Measurements from ENCODE around the gene SPATA6.
A peak's percentile ranks its signal among the peaks of the same experiment; 100 is the strongest.

Gene SPATA6

DNA sequence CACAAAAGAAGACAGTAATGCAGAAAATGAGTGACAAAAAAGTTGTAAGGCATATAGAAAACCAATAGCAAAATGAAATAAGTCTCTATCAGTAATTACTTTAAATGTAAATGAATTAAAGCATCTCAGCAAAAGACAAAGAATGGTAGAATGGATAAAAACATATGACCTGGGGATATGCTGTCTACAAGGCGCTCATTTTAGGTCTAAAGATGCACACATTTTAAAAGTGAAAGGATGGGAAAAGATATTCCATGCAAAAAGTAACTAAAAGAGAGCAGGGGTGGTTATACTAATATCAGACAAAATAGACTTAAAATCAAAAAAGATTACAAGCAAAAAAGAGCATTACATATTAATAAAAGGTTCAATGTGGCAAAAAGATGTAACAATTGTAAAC lies 41.2 kb downstream of the SPATA6 start:
- TF ChIP-seq, protein P1, sequence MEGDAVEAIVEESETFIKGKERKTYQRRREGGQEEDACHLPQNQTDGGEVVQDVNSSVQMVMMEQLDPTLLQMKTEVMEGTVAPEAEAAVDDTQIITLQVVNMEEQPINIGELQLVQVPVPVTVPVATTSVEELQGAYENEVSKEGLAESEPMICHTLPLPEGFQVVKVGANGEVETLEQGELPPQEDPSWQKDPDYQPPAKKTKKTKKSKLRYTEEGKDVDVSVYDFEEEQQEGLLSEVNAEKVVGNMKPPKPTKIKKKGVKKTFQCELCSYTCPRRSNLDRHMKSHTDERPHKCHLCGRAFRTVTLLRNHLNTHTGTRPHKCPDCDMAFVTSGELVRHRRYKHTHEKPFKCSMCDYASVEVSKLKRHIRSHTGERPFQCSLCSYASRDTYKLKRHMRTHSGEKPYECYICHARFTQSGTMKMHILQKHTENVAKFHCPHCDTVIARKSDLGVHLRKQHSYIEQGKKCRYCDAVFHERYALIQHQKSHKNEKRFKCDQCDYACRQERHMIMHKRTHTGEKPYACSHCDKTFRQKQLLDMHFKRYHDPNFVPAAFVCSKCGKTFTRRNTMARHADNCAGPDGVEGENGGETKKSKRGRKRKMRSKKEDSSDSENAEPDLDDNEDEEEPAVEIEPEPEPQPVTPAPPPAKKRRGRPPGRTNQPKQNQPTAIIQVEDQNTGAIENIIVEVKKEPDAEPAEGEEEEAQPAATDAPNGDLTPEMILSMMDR (conservative IDR thresholded peaks at IDR 0.05; ENCODE audit: control insufficient read depth, insufficient read depth, low read depth, low read length): no peak
- H3K4me3 ChIP-seq (ENCODE audit: control insufficient read depth, low read depth, low read length): no peak overlapping the region
- DNase-seq (ENCODE audit: low read depth): no peak

DNA sequence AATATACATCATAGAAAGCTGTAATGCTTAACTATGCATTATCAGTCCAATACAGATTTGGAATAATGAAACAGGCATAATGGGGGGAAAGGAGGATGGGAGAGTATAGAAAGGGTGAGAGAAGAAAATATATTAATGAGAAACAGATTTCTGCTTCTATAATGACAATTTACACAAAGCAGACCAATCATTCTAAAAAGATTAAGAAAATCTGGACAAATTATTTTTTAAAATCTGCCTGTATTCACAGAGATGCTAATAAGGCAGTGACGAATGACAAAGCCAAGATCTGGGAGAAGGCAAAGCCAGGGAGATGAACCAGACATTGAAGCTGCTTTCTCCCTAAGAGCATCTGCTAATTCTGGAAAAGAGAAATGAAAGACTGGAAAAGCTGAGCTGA lies 50.0 kb downstream of the SPATA6 start:
- TF ChIP-seq, protein P1 (conservative IDR thresholded peaks at IDR 0.05; ENCODE audit: control insufficient read depth, insufficient read depth, low read depth, low read length): no peak
- H3K4me3 ChIP-seq (ENCODE audit: control insufficient read depth, low read depth, low read length): no peak overlapping the region
- no peak for DNase-seq (ENCODE audit: low read depth)

DNA sequence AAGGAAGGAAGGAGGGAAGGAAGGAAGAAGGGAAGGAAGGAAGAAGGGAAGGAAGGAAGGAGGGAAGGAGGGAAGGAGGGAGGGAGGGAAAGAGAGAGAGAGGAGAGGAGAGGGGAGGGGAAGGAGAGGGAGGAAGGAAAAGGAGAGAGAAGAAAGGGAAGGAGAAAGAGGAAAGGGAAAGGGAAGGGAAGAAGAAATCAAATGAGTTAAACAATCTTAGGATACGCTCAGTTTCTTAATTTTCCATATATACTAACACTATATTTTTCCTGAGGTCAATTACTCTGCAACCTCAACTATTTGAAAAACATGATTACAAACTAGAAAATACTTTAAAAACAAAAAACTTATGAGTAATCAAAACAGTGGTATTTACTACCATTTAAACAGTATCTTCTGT lies 53.3 kb downstream of the SPATA6 start:
- no peak overlapping the region for H3K4me3 ChIP-seq (ENCODE audit: control insufficient read depth, low read depth, low read length)
- TF ChIP-seq, protein P1 (conservative IDR thresholded peaks at IDR 0.05; ENCODE audit: control insufficient read depth, insufficient read depth, low read depth, low read length): no peak
- no peak for DNase-seq (ENCODE audit: low read depth)

DNA sequence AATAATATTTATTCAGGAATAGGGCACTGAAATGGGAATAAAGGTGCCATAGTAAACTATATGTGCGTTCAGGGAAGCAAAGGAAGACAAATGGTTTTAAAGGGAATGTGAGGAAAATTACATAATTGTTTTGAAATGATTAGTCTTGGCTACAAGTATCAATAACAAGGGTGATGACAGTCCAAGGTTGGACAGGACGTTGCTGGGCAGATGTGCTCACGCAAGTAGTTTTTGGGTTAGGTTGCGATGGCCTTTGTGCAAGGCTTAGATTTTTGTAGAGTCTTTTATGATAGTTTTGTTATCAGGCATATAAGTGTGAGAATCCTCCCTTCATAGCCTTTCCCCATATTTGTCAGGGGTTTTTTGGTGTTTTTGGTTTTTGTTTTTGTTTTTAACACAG lies 57.0 kb downstream of the SPATA6 start:
- no peak for DNase-seq (ENCODE audit: low read depth)
- no peak overlapping the region for H3K4me3 ChIP-seq (ENCODE audit: control insufficient read depth, low read depth, low read length)
- TF ChIP-seq, protein P1 (conservative IDR thresholded peaks at IDR 0.05; ENCODE audit: control insufficient read depth, insufficient read depth, low read depth, low read length): no peak

DNA sequence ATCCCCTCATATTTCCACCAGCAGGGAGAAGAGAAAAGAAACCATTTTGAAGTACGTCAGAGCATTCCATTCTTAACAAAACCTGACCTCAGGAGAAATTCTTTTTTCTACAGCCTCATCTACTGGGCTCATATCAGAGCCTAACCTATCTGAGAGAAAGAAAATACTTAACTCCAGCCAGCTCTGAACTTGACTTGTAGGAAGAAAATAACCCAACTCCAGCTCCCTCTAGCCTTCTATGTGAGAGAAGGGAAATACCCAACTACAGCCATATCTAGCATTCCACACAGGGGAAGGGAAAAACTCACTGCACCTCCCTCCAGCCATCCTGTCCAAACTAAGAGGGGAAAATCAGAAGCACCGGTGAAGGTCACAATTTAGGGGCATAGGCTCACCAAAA lies 57.7 kb downstream of the SPATA6 start:
- H3K4me3 ChIP-seq (ENCODE audit: control insufficient read depth, low read depth, low read length): no peak overlapping the region
- TF ChIP-seq, protein P1 (conservative IDR thresholded peaks at IDR 0.05; ENCODE audit: control insufficient read depth, insufficient read depth, low read depth, low read length): no peak
- DNase-seq (ENCODE audit: low read depth): no peak

DNA sequence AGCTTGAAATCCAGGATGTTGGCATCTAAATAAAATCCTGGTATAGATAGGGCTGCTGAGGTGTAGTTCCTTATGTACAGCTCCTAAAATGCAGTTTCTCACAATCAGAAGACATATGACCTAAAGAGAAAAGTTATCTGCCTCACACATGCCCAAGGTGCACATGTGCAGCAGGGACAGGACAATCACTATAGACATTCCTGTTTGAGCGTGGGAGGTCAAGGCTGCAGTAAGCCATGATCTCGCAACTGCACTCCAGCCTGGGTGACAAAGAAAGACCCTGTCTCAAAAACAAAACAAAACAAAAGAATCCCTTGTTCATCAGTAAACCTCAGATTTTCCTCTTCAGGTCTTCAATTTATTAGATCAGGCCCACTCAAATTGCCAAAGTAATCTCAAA lies 66.1 kb downstream of the SPATA6 start:
- DNase-seq (ENCODE audit: low read depth): no peak
- TF ChIP-seq, protein P1 (conservative IDR thresholded peaks at IDR 0.05; ENCODE audit: control insufficient read depth, insufficient read depth, low read depth, low read length): no peak
- no peak overlapping the region for H3K4me3 ChIP-seq (ENCODE audit: control insufficient read depth, low read depth, low read length)

DNA sequence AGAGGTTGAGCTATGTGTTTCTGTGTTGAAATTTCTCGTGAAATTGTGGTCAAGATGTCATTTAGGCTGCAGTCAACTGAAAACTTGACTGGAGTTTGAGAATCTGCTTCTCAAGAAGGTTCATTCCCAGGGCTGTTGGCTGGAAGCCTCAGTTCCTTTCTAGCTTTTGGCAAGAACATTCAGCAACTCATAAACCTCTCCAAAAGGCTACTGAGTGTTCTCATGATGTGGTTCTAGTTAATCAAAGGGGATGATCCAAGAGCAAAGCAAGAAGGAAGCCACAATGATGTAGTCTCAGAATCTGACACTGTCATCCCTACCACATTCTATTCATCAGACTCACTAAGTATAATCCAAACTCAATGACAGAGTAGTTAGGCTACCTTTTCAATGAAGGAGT lies 66.6 kb downstream of the SPATA6 start:
- DNase-seq (ENCODE audit: low read depth): peak; percentile 30
- TF ChIP-seq, protein P1 (conservative IDR thresholded peaks at IDR 0.05; ENCODE audit: control insufficient read depth, insufficient read depth, low read depth, low read length): no peak
- H3K4me3 ChIP-seq (ENCODE audit: control insufficient read depth, low read depth, low read length): no peak overlapping the region
